Stimulated activated CD4-positive, alpha-beta T cell treated with anti-CD3 and anti-CD28 coated beads, TNF-alpha, amount 100 ng/mL, for 24 hours (primary cell): ENCODE measurements around the gene CCDC88C.
"Not testable (repeated sequence)": the region's sequence is repeated elsewhere in the genome, so short reads cannot be mapped to it uniquely, and the experiment has no call there.

ENCODE experiments used
- DNase-seq, 3 experiments: peaks; one replicate each; pipeline ENCODE4 v3.0.0-alpha.2; 2020; ENCODE audit warnings: low read depth in 3 of 3

The CCDC88C gene, protein sequence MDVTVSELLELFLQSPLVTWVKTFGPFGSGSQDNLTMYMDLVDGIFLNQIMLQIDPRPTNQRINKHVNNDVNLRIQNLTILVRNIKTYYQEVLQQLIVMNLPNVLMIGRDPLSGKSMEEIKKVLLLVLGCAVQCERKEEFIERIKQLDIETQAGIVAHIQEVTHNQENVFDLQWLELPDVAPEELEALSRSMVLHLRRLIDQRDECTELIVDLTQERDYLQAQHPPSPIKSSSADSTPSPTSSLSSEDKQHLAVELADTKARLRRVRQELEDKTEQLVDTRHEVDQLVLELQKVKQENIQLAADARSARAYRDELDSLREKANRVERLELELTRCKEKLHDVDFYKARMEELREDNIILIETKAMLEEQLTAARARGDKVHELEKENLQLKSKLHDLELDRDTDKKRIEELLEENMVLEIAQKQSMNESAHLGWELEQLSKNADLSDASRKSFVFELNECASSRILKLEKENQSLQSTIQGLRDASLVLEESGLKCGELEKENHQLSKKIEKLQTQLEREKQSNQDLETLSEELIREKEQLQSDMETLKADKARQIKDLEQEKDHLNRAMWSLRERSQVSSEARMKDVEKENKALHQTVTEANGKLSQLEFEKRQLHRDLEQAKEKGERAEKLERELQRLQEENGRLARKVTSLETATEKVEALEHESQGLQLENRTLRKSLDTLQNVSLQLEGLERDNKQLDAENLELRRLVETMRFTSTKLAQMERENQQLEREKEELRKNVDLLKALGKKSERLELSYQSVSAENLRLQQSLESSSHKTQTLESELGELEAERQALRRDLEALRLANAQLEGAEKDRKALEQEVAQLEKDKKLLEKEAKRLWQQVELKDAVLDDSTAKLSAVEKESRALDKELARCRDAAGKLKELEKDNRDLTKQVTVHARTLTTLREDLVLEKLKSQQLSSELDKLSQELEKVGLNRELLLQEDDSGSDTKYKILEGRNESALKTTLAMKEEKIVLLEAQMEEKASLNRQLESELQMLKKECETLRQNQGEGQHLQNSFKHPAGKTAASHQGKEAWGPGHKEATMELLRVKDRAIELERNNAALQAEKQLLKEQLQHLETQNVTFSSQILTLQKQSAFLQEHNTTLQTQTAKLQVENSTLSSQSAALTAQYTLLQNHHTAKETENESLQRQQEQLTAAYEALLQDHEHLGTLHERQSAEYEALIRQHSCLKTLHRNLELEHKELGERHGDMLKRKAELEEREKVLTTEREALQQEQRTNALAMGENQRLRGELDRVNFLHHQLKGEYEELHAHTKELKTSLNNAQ (N-terminal part only)

DNA sequence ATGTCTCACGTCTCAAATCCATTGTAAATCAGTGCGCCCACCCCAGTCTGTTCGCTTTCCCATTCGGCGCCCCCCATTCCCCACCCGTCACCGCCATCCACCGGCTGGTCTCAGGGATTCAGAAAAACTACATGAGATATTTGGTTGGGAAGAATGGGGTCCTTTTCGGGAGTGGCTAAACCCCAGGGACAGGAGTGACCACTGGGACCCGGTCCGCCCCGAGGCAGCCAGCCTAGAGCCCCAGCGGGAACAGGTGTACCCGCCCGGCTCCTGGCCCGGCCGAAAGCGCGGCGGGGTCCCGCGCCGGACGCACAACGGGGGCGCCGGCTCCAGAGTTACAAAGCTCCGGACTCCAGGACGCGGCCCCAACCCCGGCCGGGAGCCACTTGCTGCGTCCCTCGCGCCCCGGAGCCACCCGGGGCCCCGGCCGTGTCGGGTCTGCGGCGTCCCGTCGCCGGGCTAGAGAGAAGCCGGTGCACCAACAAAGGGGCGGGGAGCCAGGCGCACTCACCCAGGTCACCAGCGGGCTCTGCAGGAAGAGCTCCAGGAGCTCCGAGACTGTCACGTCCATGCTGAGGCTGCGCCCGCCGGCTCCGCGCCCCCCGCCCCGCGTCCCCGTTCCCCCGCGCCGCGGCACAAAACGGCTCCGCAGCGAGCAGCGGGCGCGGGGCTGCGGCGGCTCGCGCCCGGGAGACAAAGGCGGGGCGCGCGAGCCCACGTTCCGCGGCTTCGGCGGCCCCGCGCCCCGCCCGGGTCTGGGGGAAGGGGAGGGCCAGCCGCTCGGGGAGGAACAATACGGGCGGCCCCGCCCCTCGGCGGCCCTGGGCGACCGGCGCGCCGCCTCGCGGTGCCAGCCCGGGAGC, at the start of gene CCDC88C:
TSS of gene CCDC88C (minus strand) at position 701 of the 863 bp plus-strand sequence. CDS start at position 571, 130 bp downstream.
- DNase-seq = peak; percentile 46 to 72 (median 64)

DNA sequence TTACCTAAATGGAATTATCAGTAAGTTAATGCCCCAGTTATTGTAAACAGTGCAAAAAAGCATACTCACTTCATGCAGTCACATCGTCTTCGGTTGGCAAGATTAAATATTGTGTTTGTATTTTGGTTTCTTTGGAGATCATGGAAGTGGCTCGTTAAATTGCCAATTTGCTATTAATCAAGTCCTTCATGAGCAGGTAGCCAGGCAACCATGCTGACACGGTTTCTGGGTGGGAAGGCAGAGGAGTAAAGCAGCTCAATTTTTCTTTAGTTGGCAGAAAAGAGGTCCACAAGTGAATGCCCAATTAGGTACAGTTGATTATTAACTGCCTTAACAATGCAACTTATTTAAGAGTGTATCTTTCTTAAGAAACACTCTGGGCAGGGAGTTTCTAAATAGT, 48.6 kb upstream of the CCDC88C start:
- no peak for DNase-seq

DNA sequence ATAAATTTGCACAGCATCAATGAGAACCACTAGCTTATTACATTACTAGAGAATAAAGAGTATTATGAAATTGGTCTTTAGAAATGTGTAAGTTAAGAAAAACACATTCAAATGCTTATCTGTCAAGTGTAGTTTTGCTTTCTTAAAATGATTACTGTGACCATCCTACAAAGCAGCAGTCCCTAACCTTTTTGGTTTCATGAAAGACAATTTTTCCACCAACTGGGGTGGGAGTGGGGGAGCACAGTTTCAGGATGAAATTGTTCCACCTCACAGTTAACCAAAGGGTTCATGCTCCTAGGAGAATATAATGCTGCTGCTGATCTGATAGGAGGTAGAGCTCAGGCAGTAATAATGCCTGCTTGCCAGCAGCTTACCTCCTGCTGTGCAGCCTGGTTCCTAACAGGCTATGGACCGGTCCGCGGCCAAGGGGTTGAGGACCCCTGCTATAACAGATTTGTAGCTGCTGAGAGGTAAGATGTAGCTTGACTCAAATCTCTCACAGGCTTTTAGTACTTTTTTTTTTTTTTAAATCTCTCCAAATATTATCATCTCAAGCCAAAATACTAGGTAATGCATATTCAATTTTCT, 47.1 kb upstream of the CCDC88C start:
- DNase-seq = peak in 1 of 3 experiments; percentile 20

DNA sequence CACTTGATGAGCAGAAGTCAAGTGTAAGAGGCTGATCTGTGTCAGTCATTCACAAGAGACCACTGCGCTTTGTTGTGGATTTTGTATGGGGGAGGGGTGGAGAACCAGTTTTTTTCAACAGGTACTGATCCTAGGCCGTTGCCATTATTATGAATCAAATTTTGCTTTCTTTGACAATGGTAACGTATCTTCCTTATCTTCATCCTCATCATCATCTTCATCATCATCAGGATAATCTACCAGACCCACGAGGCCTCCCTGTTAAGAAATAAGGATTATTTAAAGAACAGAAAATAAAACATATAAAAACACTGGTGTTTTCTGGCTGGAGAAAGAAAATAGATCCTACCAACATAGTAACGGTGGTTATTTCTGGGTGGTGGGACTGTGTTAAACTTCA, 41.0 kb upstream of the CCDC88C start:
- DNase-seq = no peak

DNA sequence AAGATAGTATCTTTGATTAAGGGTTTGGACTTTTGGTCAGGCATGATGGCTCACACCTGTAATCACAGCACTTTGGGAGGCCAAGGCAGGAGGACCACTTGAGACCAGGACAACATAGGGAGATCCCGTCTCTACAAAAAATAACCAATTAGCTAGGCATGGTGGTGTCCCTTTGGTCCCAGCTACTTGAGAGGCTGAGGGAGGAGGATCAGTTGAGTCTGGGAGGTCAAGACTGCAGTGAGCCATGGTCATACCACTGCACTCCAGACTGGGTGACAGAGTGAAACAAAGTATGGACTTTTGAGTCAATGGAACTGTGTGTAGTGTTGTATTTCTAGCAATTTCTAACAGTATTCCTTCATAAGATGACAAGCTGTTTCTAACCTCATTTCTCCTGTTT, 38.7 kb upstream of the CCDC88C start:
- no peak for DNase-seq

DNA sequence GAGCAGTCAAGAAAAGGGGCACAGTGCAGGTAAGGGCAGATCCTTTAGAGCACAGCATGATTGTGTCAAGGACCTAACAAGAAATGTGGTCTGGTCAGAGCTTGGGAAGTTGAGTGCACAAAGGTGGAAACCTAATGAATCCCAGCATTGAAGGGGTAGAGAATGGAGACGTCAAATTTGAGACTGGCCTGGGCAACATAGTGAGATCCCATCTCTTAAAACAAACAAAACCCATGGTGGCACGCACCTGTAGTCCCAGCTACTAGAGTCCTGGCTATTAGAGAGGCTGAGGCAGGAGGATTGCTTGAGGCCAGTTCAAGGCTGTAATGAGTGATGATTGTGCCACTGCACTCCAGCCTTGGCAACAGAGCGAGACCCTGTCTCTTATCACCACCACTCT, 37.0 kb upstream of the CCDC88C start:
- DNase-seq = no peak

DNA sequence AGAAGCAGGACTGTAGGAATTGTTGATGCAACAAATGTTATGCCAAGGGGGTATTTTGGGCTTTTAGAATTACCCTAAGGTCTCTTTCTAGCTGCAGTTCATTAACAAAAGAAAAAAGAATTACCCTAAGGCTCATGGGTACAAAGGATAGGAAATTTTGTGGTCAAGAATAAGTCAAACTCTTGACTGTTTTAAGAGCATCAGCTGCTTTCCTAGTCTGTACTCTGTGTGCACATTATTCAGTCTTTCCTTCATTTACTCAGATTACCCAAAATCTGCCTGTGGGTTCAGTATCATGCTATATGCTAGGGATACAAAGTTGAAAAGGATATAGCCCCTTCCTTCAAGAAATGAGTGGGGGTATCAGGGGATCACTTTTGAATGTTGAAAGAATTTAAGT, 36.5 kb upstream of the CCDC88C start:
- no peak for DNase-seq

DNA sequence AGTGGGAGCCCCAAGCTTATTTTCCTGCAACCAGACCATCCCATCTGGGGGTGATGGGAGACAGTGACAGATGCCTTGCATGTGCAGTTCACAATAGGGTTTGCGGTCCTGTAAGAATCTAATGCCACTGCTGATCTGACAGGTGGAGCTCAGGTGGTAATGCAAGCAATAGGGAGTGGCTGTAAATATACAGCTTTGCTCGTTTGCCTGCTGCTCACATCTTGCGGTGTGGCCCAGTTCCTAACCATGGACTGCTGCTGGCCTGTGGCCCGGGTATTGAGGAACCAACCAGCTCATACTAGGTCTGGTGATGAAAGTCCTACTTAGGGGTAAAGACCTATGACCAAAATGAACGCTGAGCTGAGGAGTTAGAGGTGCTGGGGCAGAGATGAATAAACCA, 36.1 kb upstream of the CCDC88C start:
- DNase-seq = no peak

DNA sequence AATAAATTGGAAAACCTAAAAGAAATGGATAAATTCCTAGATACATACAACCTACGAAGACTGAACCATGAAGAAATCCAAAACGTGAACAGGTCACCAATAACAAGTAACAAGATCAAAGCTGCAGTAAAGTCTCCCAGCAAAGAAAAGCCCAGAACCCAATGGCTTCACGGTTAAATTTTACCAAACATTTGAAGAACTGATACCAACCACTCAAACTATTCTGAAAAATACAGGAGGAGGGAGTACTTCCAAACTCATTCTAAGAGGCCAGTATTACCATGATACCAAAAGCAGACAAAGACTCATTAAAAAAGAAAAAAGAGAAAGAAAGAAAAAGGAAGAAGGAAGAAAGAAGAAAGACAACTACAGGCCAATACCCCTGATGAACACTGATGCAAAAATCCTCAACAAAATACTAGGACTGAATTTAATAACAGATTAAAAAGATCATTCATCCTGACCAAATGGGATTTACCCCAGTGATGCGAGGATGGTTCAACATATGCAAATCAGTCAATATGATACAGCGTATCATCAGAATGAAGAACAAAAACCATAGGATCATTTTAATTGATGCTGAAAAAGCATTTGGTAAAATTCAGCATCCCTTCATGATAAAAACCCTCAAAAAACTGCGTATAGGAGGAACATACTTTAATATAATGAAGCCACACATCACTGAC, 26.9 kb upstream of the CCDC88C start:
- DNase-seq = no peak

DNA sequence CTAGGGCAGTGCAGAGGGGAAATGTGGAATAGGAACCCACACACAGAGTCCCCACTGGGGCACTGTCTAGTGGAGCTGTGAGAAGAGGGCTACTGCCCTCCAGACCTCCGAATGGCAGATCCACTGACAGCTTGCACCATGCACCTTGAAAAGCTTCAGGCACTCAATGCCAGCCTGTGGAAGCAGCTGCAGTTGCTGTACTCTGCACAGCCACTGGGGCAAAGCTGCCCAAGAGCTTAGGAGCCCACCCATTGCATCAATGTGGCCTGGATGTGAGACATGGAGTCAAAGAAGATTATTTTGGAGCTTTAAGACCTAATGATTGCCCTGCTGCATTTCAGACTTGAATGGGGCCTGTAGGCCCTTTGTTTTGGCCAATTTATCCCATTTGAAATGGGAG, 21.7 kb upstream of the CCDC88C start:
- no peak for DNase-seq

DNA sequence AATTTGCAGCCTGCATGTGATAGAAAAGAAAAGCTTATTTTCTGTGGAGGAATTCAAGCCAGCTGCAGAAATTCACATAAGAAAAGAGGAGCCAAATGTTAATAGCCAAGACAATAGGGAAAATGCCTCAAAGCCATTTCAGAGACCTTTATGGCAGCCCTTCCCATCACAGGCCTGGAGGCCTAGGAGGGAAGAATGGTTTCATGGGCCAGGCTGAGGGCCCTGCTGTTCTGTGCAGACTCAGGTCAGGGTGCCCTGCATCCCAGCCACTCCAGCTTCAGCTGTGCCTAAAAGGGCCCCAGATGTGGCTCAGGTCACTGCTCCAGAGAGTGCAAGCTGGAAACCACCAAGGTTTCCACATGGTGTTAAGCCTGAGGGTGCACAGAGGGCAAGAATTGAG, 21.2 kb upstream of the CCDC88C start:
- no peak for DNase-seq

DNA sequence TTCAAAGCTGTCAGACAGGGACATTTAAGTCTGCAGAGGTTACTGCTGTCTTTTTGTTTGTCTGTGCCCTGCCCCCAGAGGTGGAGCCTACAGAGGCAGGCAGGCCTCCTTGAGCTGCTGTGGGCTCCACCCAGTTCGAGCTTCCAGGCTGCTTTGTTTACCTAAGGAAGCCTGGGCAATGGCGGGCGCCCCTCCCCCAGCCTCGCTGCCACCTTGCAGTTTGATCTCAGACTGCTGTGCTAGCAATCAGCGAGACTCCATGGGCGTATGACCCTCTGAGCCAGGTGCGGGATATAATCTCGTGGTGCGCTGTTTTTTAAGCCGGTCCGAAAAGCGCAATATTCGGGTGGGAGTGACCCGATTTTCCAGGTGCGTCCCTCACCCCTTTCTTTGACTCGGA, 18.6 kb upstream of the CCDC88C start:
- DNase-seq = not testable (repeated sequence)

DNA sequence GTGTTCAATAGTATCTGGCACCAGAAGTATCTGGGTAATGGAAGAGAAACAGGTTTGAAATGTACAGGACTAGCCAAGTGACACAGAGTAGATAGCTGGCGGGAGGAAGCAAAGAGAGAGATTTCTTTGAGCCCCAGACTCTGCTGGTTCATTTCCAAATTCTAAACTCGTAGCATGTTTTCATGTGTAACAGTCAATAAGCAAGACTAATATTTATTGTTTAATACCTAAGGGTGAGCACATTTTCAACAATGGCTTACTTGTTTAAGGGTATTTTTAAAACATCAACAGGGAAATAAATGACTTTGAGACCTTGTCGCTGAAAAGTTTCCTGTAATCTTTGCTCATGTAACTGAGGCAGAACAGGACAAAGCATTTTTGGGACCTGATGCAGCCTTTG, 11.8 kb upstream of the CCDC88C start:
- DNase-seq = no peak

DNA sequence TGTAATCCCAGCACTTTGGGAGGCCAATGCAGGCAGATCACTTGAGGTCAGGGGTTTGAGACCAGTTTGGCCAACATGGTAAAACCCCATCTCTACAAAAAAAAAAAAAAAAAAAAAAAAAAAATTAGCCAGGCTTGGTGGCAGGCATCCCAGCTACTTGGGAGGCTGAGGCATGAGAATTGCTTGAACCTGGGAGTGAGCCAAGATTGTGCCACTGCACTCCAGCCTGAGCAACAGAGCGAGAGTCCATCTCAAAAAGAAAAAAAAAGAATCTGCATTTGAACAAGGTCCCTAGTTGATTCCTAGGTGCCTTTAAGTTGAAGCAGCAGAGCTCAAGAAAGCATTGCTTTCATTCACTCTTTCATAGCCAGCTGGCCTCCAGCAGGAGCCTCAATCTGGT, 11.3 kb upstream of the CCDC88C start:
- not testable (repeated sequence) for DNase-seq

DNA sequence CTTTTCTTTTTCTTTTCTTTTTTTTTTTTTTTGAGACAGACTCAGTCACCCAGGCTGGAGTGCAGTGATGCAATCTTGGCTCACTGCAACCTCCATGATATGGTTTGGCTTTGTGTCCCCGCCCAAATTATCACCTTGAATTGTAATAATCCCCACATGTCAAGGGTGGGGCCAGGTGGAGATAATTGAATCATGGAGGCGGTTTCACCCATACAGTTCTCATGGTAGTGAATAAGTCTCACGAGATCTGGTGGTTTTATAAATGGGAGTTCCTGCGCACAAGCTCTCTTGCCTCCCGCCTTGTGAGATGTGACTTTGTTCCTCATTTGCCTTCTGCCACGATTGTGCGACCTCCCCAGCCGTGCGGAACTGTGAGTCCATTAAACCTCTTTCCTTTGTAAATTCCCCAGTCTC, 7.9 kb upstream of the CCDC88C start:
- not testable (repeated sequence) for DNase-seq

DNA sequence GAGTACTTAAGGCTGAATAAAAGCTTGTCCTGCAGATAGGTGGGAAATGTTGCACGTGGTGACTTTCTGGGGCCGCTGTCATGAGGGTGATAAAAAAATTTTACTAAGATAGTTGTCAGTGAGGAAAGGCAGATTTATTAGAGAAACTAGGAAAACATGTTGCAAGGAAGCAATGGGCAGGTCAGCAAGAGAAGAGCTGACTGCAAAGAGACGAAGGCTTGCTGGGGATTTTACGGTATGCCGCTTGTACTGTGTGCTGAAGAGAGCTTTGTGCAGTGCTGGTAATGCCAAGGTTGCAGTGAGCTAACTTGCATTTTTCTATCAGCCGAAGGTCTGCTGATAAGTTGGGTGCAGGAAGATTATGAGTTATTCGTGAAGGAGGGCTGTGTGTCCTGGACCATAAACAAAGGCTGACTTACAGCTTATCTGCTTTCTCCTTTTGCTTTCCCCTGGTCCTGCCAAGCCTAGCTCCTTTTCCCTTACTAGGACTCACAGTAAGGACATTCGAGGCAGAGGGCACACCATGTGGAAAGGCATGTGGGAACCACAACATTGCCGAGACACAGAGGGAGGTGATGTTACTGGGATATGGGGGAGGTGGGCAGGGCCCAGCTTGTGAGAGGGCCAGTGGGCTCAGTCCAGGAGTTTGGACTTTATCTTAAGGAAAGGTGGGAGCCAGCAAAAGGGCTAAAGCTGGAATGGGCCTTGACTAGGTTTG, 7.4 kb upstream of the CCDC88C start:
- no peak for DNase-seq

DNA sequence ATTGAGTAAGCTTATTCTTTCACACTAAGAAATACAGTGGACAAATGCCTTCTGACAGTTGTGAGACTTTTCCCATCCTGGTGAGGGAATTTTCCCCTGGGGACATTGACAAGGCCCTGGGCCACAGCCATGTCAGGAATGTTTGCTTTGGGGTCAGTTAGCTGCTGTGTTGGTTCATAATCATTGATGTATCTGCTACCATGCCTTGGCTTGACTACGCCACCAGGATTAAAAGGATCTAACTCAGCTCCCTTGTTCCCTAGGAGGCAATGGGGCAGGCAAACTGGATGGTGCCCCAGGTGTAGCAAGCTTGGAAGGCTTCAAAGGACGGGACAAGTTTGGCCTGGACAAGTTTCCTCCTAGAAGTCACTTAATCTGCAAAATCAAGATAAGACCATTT, 3.1 kb upstream of the CCDC88C start:
- no peak for DNase-seq

DNA sequence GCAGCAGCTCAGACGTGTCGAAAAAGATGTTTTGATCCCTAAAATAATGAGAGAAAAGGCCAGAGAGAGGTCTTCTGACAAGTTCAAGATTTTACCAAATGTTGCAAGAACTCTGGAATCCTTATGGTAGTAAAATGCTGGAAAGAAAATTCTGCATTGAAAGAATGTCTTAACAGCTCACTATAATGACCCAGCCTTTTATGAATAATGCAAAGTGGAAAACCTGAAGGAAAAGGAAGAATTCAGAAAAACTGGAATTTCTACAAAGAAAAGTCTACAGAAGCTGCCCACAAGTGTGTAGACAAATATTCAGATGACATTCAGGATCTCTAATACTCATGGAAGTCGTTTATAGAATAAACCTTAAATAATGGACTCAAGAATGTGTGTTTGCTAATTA, 1.8 kb upstream of the CCDC88C start:
- no peak for DNase-seq

DNA sequence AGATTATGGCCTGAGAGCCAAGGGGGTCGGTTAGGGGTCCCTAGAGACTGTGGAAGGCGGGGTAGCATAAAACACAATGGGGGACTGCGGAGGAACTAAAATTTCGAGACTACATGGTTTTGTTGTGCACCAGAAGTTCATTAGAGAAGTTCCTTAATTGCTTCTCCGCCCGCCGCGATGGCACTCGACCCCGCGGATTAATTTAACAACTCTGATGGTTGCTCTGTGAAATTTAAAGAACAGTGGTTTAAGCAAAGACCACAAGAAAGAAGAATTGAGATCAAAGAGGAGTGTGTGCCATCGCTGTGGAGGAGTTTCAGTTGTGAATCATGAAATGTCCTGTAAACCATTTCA, 1.4 kb upstream of the CCDC88C start:
- DNase-seq = peak in 2 of 3 experiments; percentile 33 to 52
